Dendritic cell treated with granulocyte-macrophage colony-stimulating factor and Interleukin-4, amounts not matched to agents 40 ng/mL and 50 ng/mL, for 4 days (primary cell): ENCODE results near the gene NUDT19.

Source experiments
- H3K27ac Mint-ChIP-seq: one replicate; pipeline ENCODE4 v1.8.0; 2022; ENCODE audit warnings: mild to moderate bottlenecking, mixed read lengths
- H3K27me3 Mint-ChIP-seq: one replicate; pipeline ENCODE4 v1.8.0; 2022; ENCODE audit warnings: mild to moderate bottlenecking, mixed read lengths
- H3K36me3 Mint-ChIP-seq: one replicate; pipeline ENCODE4 v1.8.0; 2022; ENCODE audit warnings: low read depth, mixed read lengths
- H3K4me1 Mint-ChIP-seq: one replicate; pipeline ENCODE4 v1.8.0; 2022; ENCODE audit warnings: low read depth, mixed read lengths
- H3K4me3 Mint-ChIP-seq: one replicate; pipeline ENCODE4 v1.8.0; 2022; ENCODE audit warnings: mild to moderate bottlenecking, moderate library complexity, mixed read lengths
- H3K9me3 Mint-ChIP-seq: one replicate; pipeline ENCODE4 v1.8.0; 2022; ENCODE audit warnings: mixed read lengths
- intact Hi-C: fragments of 100-400 bp; cut with micrococcal nuclease; formaldehyde crosslinking; loops from one replicate; pipeline ENCODE4 v1.15.0; 2022

Gene NUDT19

GRCh38 chr19:32662186-32662585 is 29.4 kb upstream of the NUDT19 start:
- H3K27me3 Mint-ChIP-seq: no peaks in the 10 kb centered on the region
- peaks cover 22% of the 10 kb centered on the region for H3K4me1 Mint-ChIP-seq
- H3K36me3 Mint-ChIP-seq: peaks cover 45% of the 10 kb centered on the region
- H3K27ac Mint-ChIP-seq: peak overlapping the region; percentile 60
- H3K4me3 Mint-ChIP-seq: no peak overlapping the region
- H3K9me3 Mint-ChIP-seq: no peaks in the 10 kb centered on the region
- intact Hi-C loops: no loop called here

GRCh38 chr19:32666084-32666483 is 25.5 kb upstream of the NUDT19 start:
- Mint-ChIP-seq H3K27me3 (no peaks in the 10 kb centered on the region), H3K4me1 (peaks cover 34% of the 10 kb centered on the region), H3K9me3 (no peaks in the 10 kb centered on the region), H3K36me3 (peaks cover 31% of the 10 kb centered on the region), H3K4me3 (no peak overlapping the region), H3K27ac (no peak overlapping the region)
- intact Hi-C loops: no loop called here

- intact Hi-C loops: no loop called here
- Mint-ChIP-seq H3K27ac (peak overlapping the region; percentile 48), H3K4me1 (peaks cover 40% of the 10 kb centered on the region), H3K9me3 (no peaks in the 10 kb centered on the region), H3K4me3 (no peak overlapping the region), H3K27me3 (peaks cover 10% of the 10 kb centered on the region), H3K36me3 (peaks cover 38% of the 10 kb centered on the region)
Measured at GRCh38 chr19:32669310-32669709, 22.3 kb upstream of the NUDT19 start.

- no peak overlapping the region for H3K4me3 Mint-ChIP-seq
- no peak overlapping the region for H3K27ac Mint-ChIP-seq
- peaks cover 23% of the 10 kb centered on the region for H3K27me3 Mint-ChIP-seq
- peaks cover 50% of the 10 kb centered on the region for H3K4me1 Mint-ChIP-seq
- H3K9me3 Mint-ChIP-seq: no peaks in the 10 kb centered on the region
- intact Hi-C loops: loop anchor here (5.0 kb wide), 1 partner anchor 90 kb away; the partner anchor contains the start of gene PDCD5
- H3K36me3 Mint-ChIP-seq: peaks cover 28% of the 10 kb centered on the region
Measured at GRCh38 chr19:32671883-32672593, 19.6 kb upstream of the NUDT19 start.

GRCh38 chr19:32672841-32673240 is 18.8 kb upstream of the NUDT19 start:
- Mint-ChIP-seq H3K36me3 (peaks cover 23% of the 10 kb centered on the region), H3K27me3 (peaks cover 31% of the 10 kb centered on the region), H3K9me3 (no peaks in the 10 kb centered on the region), H3K4me3 (no peak overlapping the region), H3K4me1 (peaks cover 53% of the 10 kb centered on the region), H3K27ac (no peak overlapping the region)
- intact Hi-C loops: loop anchor here (5.0 kb wide), 1 partner anchor 91 kb away; the partner anchor contains the start of gene PDCD5

- no peak overlapping the region for H3K27ac Mint-ChIP-seq
- peaks cover 37% of the 10 kb centered on the region for H3K27me3 Mint-ChIP-seq
- H3K4me3 Mint-ChIP-seq: peak overlapping the region; percentile 90
- intact Hi-C loops: loop anchor here (5.0 kb wide), 1 partner anchor 91 kb away; the partner anchor contains the start of gene PDCD5
- no peaks in the 10 kb centered on the region for H3K9me3 Mint-ChIP-seq
- H3K4me1 Mint-ChIP-seq: peaks cover 53% of the 10 kb centered on the region
- peaks cover 23% of the 10 kb centered on the region for H3K36me3 Mint-ChIP-seq
Measured at GRCh38 chr19:32673573-32673972, 18.0 kb upstream of the NUDT19 start.

- Mint-ChIP-seq H3K4me3 (peak overlapping the region; percentile 90), H3K36me3 (peaks cover 21% of the 10 kb centered on the region), H3K9me3 (no peaks in the 10 kb centered on the region), H3K27me3 (peaks cover 42% of the 10 kb centered on the region), H3K4me1 (peaks cover 51% of the 10 kb centered on the region), H3K27ac (peak overlapping the region; percentile 75)
- intact Hi-C loops: loop anchor here (5.0 kb wide), 1 partner anchor 92 kb away; the partner anchor contains the start of gene PDCD5
Measured at GRCh38 chr19:32674153-32674930, 17.3 kb upstream of the NUDT19 start.

GRCh38 chr19:32674931-32675719 is 16.5 kb upstream of the NUDT19 start, which contains the start of gene ANKRD27:
Gene ANKRD27, minus strand, starts transcription at chr19:32675180. Its CDS starts 16,165 bp downstream, at chr19:32659015.
- H3K27me3 Mint-ChIP-seq: peaks cover 44% of the 10 kb centered on the region
- H3K4me1 Mint-ChIP-seq: peaks cover 44% of the 10 kb centered on the region
- intact Hi-C loops: loop anchor here (1.0 to 5.0 kb wide), 2 partner anchors 17 to 93 kb away; partner anchors contain the start of gene PDCD5
- peaks cover 13% of the 10 kb centered on the region for H3K36me3 Mint-ChIP-seq
- H3K27ac Mint-ChIP-seq: peak within 1 kb of the TSS; percentile 75
- H3K9me3 Mint-ChIP-seq: no peaks in the 10 kb centered on the region
- peak within 1 kb of the TSS; percentile 90 for H3K4me3 Mint-ChIP-seq

GRCh38 chr19:32675720-32676185 is 15.9 kb upstream of the NUDT19 start, which contains the start of gene RGS9BP:
Gene RGS9BP, plus strand, starts transcription at chr19:32675848. Its CDS starts 416 bp downstream, at chr19:32676264.
- H3K27me3 Mint-ChIP-seq: peaks cover 46% of the 10 kb centered on the region
- peak within 1 kb of the TSS; percentile 75 for H3K27ac Mint-ChIP-seq
- peaks cover 12% of the 10 kb centered on the region for H3K36me3 Mint-ChIP-seq
- no peaks in the 10 kb centered on the region for H3K9me3 Mint-ChIP-seq
- peak within 1 kb of the TSS; percentile 90 for H3K4me3 Mint-ChIP-seq
- intact Hi-C loops: loop anchor here (1.0 kb wide), 1 partner anchor 17 kb away; no protein-coding TSS in a partner anchor
- peaks cover 40% of the 10 kb centered on the region for H3K4me1 Mint-ChIP-seq

GRCh38 chr19:32676186-32676894 is 15.3 kb upstream of the NUDT19 start:
- intact Hi-C loops: no loop called here
- peak overlapping the region; percentile 75 for H3K27ac Mint-ChIP-seq

GRCh38 chr19:32676895-32677359 is 14.7 kb upstream of the NUDT19 start:
- H3K36me3 Mint-ChIP-seq: peaks cover 12% of the 10 kb centered on the region
- H3K4me3 Mint-ChIP-seq: no peak overlapping the region
- H3K9me3 Mint-ChIP-seq: no peaks in the 10 kb centered on the region
- H3K27me3 Mint-ChIP-seq: peaks cover 46% of the 10 kb centered on the region
- no peak overlapping the region for H3K27ac Mint-ChIP-seq
- intact Hi-C loops: no loop called here
- peaks cover 37% of the 10 kb centered on the region for H3K4me1 Mint-ChIP-seq

More at GRCh38 chr19:32676186-32676894, 15.3 kb upstream of the NUDT19 start:
- H3K27me3 Mint-ChIP-seq: peaks cover 46% of the 10 kb centered on the region
- peaks cover 40% of the 10 kb centered on the region for H3K4me1 Mint-ChIP-seq
- peak overlapping the region; percentile 80 for H3K4me3 Mint-ChIP-seq
- H3K36me3 Mint-ChIP-seq: peaks cover 12% of the 10 kb centered on the region
- no peaks in the 10 kb centered on the region for H3K9me3 Mint-ChIP-seq

GRCh38 chr19:32677657-32678056 is 14.0 kb upstream of the NUDT19 start:
- intact Hi-C loops: no loop called here
- no peak overlapping the region for H3K4me3 Mint-ChIP-seq

More at GRCh38 chr19:32677657-32678056, 14.0 kb upstream of the NUDT19 start:
- Mint-ChIP-seq H3K4me1 (peaks cover 29% of the 10 kb centered on the region), H3K27ac (no peak overlapping the region), H3K27me3 (peaks cover 46% of the 10 kb centered on the region), H3K36me3 (peaks cover 12% of the 10 kb centered on the region), H3K9me3 (no peaks in the 10 kb centered on the region)
